Testis (tissue), 3 donors: ENCODE results near the gene NUMBL. TPM values are rescaled to one million over a fixed set of nuclear protein-coding genes. Genes with fewer than 3 reads are reported as not detected.

ENCODE experiments used
- DNase-seq: peaks from one replicate; pipeline ENCODE4 v3.0.0-alpha.2; 2019
- H3K27ac ChIP-seq, 2 donors: fragments of 200-600 bp; sonication (generic); one replicate each; pipeline ENCODE4 v1.5.1; 2019
- H3K27me3 ChIP-seq: fragments of 200-600 bp; sonication (generic); one replicate; pipeline ENCODE4 v1.5.1; 2019
- H3K36me3 ChIP-seq: fragments of 200-600 bp; sonication (generic); one replicate; pipeline ENCODE4 v1.5.1; 2017; ENCODE audit warnings: low read depth; ENCODE audit errors: missing control alignments
- H3K4me1 ChIP-seq: fragments of 200-600 bp; sonication (generic); one replicate; pipeline ENCODE4 v1.5.1; 2019
- H3K4me3 ChIP-seq, 2 donors: fragments of 200-600 bp; sonication (generic); one replicate each; pipeline ENCODE4 v1.5.1; 2017 to 2019
- H3K9me3 ChIP-seq: fragments of 200-600 bp; sonication (generic); one replicate; pipeline ENCODE4 v1.5.1; 2017
- POLR2A ChIP-seq: fragments of 450-650 bp; IDR thresholded peaks from one replicate; pipeline ENCODE4 v1.6.1; 2017; ENCODE audit warnings: antibody characterized with exemption, mild to moderate bottlenecking, moderate library complexity
- WGBS, 2 donors: methylation state at CpG; one replicate each; pipeline ENCODE4 v1.1.5; 2018; 5-methylcytosine and 5-hydroxymethylcytosine counted together
- intact Hi-C: fragments of 100-400 bp; cut with DNase I; formaldehyde crosslinking; loops from one replicate; pipeline ENCODE4 v1.15.1; 2023; ENCODE audit warnings: low total_unique reads
- polyA plus RNA-seq: library from polyadenylated mRNA; stranded (reverse); fragments of 350-450 nt; fragmentation: Illumina TruSeq; extraction: RNeasy Lipid Tissue Mini Kit (QIAGEN cat#74804); gene quantifications from one replicate; pipeline ENCODE4 v1.2.3, GENCODE V29; 2014; ENCODE audit warnings: low read depth, low replicate concordance; ENCODE audit not compliant: insufficient read depth
- total RNA-seq, 2 donors: library from RNA; depleted of rRNA; stranded (reverse); fragments of >200 nt; gene quantifications; one replicate each; pipeline ENCODE4 v1.2.3, GENCODE V29; 2016
- TF ChIP-seq, protein P1 (sequence below), 3 experiments: fragments of 450-650 bp in 2 of 3; fragments of 200-600 bp in 1 of 3; sonication (generic) in 1 of 3; IDR thresholded peaks; one replicate each; pipeline ENCODE4 v1.5.1; 2016 to 2019; ENCODE audit warnings: antibody characterized with exemption in 3 of 3, mild to moderate bottlenecking in 2 of 3, moderate library complexity in 1 of 3

The NUMBL gene
- total and polyA plus RNA-seq, 3 donors from 2014 or later = 19.9 to 52.1 (median 42.7) TPM

DNA sequence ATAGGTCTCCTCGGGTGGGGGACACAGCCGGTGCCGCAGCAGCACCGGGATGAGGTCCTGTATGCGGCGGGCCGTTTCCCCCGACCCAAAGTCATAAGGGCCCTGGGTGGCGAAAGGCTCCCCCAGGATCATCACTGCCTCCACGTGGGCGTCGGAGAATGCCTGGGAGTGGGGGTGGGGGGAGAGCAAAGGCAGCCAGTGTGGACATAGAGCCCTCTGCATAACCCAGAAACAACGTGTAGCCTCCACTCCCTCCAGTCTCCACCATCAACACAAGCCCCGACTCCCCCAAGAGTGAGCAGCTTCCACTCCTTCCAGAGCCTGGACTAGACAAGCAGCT, 1.7 kb upstream of the NUMBL start:
- no peaks in the 10 kb centered on the region for H3K36me3 ChIP-seq
- 64 to 79% methylated on average over 14 of the region's 14 CpGs for WGBS, 2 donors
- H3K27ac ChIP-seq = peak overlapping the region in 1 of 2 donors; percentile 92

DNA sequence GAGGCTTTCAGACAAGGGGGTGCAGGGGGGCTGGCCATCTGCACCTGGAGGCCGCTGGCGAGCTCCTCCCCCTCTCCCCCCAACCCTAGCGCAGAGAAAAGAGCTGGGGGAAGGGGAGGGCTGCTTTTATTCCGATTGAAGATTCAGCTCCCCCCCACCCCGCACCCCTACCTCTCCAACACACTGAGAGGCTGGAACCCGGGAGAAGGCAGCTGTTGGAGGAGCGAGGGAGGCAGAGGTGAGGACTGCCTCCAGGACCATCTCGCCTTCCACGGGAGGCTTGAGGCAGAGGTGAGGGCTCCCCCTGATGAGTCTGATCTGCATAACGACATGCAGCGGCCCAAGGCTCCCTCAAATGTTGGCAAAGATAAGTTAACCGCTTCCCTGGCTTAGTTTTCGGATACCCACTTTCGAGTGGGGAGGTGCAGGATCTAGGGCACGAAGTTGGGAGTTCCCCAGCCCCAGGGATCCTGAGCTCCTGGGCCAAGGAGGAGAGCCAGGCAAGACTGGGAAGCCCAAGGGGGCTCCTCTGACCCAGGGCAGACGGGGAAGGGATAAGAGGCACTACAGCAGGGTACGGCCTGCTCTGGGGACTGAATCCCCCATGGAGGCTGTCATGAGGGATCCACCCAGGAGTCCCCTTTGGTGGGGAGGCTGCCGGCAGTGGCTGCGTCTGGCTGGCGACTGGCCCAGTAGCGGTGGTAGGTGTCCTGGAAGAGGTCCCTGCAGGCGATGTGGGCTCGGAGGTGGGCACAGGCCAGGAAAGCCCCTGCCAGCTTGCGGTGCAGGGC, 1.2 kb upstream of the NUMBL start:
- peak overlapping the region; percentile 76 to 92 for H3K27ac ChIP-seq
- DNase-seq = no peak
- intact Hi-C loops = no loop called here
- no peaks in the 10 kb centered on the region for H3K36me3 ChIP-seq
- WGBS, 2 donors = 39 to 40% methylated on average over 22 to 24 of the region's 24 CpGs
- H3K4me1 ChIP-seq = peaks cover 19% of the 10 kb centered on the region
- peak overlapping the region in 1 of 2 donors; percentile 80 for H3K4me3 ChIP-seq
- TF ChIP-seq, protein P1, sequence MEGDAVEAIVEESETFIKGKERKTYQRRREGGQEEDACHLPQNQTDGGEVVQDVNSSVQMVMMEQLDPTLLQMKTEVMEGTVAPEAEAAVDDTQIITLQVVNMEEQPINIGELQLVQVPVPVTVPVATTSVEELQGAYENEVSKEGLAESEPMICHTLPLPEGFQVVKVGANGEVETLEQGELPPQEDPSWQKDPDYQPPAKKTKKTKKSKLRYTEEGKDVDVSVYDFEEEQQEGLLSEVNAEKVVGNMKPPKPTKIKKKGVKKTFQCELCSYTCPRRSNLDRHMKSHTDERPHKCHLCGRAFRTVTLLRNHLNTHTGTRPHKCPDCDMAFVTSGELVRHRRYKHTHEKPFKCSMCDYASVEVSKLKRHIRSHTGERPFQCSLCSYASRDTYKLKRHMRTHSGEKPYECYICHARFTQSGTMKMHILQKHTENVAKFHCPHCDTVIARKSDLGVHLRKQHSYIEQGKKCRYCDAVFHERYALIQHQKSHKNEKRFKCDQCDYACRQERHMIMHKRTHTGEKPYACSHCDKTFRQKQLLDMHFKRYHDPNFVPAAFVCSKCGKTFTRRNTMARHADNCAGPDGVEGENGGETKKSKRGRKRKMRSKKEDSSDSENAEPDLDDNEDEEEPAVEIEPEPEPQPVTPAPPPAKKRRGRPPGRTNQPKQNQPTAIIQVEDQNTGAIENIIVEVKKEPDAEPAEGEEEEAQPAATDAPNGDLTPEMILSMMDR (IDR thresholded peaks at IDR 0.05) = no peak
- no peak for TF ChIP-seq POLR2A
- H3K27me3 ChIP-seq = no peaks in the 10 kb centered on the region
- no peaks in the 10 kb centered on the region for H3K9me3 ChIP-seq

More for the DNA sequence above, 1.7 kb upstream of the NUMBL start:
- DNase-seq = no peak
- Histone ChIP-seq H3K4me1 (peaks cover 19% of the 10 kb centered on the region), H3K4me3 (no peak overlapping the region), H3K27me3 (no peaks in the 10 kb centered on the region), H3K9me3 (no peaks in the 10 kb centered on the region)
- no peak for TF ChIP-seq POLR2A
- intact Hi-C loops = no loop called here

DNA sequence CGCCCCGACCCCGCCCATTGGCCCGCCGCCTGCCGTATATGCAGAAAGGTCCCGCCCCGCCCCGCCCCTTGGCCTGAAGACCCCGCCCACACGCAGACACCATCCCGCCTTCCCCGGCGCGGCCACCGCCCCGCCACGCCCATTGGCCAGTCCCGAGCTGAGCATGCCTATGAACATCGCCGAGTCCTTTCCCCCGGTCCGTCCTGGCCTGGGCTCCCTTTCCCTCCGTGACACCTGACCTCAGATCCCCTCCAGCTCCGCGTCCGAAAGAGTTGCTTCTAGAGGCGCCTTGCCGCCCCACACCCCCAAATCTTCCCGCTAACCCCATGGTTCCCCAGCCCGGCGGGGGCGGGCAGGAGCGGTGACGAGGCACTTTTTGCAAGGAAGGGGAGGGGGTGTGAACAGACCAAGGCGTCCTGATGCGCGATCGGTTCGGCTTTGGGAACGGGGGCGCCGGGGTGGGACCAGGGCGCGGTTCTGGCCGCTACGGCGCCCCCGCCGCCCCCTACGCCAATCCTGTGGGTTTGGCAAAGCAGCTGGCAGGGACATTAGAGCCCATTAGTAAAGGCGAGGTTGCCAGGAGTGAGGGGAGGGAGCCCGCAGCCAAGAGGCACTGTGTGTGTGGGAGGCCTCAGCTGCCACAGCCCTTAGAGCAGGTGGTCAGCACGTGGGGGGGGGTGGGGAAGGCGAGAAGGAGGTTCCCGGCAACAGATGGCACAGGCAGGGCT, 406 bp upstream of the NUMBL start:
- Histone ChIP-seq H3K9me3 (no peaks in the 10 kb centered on the region), H3K4me1 (peaks cover 19% of the 10 kb centered on the region), H3K27me3 (no peaks in the 10 kb centered on the region), H3K27ac (peak overlapping the region; percentile 76 to 92), H3K4me3 (peak overlapping the region; percentile 77 to 80), H3K36me3 (no peaks in the 10 kb centered on the region)
- TF ChIP-seq POLR2A = no peak
- TF ChIP-seq, protein P1 (IDR thresholded peaks at IDR 0.05) = no peak
- intact Hi-C loops = no loop called here
- WGBS, 2 donors = 1 to 4% methylated on average over 13 to 47 of the region's 56 CpGs
- DNase-seq = peak; percentile 98

DNA sequence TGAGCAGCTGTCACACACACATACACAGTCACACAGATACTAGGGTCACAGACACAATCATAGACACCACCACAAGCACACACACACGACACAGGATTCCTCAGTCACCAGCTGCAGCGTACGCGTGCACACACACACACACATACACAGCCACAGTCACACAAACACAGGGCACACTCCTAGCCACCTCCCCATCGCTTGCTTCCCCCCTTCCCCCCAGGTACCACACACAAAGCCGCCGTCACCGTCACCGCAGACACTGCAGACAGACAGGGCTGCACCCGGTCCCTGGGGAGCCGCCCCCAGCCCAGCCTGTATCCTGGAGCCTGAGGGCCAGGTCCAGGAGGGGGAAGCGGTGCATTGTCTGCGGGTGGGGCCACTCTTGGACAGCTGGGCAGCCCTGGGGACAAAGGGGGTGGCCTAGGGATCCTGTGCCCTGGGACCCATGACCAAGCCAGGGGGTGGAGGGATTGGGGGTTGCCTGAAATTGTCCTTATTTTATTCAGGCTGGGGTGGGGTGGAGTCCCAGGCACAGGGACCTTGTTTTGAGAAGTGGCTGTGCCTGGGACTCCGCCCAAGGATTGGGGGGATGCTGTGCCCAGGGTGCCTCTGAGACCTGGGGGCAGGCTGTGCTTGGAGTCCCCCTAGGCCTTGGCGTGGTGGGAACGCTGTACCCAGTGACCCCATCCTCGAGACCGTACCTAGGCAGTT, 957 bp downstream of the NUMBL start:
- no peak for TF ChIP-seq POLR2A
- TF ChIP-seq, protein P1 (IDR thresholded peaks at IDR 0.05) = no peak
- Histone ChIP-seq H3K9me3 (no peaks in the 10 kb centered on the region), H3K36me3 (no peaks in the 10 kb centered on the region), H3K27me3 (no peaks in the 10 kb centered on the region), H3K4me1 (peaks cover 19% of the 10 kb centered on the region), H3K27ac (peak overlapping the region; percentile 85 to 92), H3K4me3 (peak overlapping the region; percentile 77 to 80)
- no peak for DNase-seq
- intact Hi-C loops = no loop called here
- WGBS, 2 donors = 28 to 42% methylated on average over 8 to 18 of the region's 18 CpGs

DNA sequence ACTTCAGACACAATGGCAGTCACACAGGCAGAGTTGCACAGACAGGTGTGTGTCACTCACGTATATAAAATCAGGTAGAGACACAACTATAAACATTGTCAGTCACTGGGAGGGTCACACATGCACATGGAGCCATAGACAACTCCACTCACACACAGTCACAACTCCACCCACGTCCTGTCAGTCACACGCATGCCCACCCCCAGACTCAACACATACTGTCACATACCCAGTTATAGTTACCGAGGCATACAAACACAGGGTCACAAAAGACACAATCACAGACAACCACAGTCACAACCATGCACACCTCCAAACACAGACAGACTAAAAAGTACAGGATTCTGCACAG, 1.5 kb downstream of the NUMBL start:
- Histone ChIP-seq H3K4me3 (peak overlapping the region; percentile 77 to 80), H3K27me3 (no peaks in the 10 kb centered on the region), H3K4me1 (peaks cover 19% of the 10 kb centered on the region), H3K27ac (peak overlapping the region; percentile 85 to 92), H3K9me3 (no peaks in the 10 kb centered on the region), H3K36me3 (no peaks in the 10 kb centered on the region)
- DNase-seq = no peak
- no peak for TF ChIP-seq POLR2A
- TF ChIP-seq, protein P1 (IDR thresholded peaks at IDR 0.05) = no peak
- intact Hi-C loops = no loop called here
- WGBS, 2 donors = 51 to 70% methylated on average over 3 to 4 of the region's 4 CpGs
